Activated CD8-positive, alpha-beta memory T cell treated with anti-CD3 and anti-CD28 coated beads, Interleukin-2, amount 50 U/mL, for 4 hours (primary cell): ENCODE data around the gene DOCK8.
"Not testable (repeated sequence)": the region's sequence is repeated elsewhere in the genome, so short reads cannot be mapped to it uniquely, and the experiment has no call there.

Experiments
- DNase-seq: peaks from one replicate; pipeline ENCODE4 v3.0.0-alpha.2; 2020

DOCK8 gene

GRCh38 chr9:214648-215493 lies at the start of gene DOCK8:
Gene DOCK8, plus strand, starts transcription at chr9:214865. Its CDS starts 112 bp downstream, at chr9:214977.
- peak; percentile 59 for DNase-seq

GRCh38 chr9:169757-170156 lies 44.9 kb upstream of the DOCK8 start:
- not testable (repeated sequence) for DNase-seq

GRCh38 chr9:178140-178825 lies 36.4 kb upstream of the DOCK8 start:
- DNase-seq: not testable (repeated sequence)

- DNase-seq: peak; percentile 79
Measured at GRCh38 chr9:178970-179383, 35.7 kb upstream of the DOCK8 start, which contains the start of gene ZNG1A. Gene ZNG1A, minus strand, starts transcription at chr9:179056. Its CDS starts 87 bp downstream, at chr9:178969.

- DNase-seq: not testable (repeated sequence)
Measured at GRCh38 chr9:199601-200000, 15.1 kb upstream of the DOCK8 start.

GRCh38 chr9:206481-206880 lies 8.2 kb upstream of the DOCK8 start:
- DNase-seq: no peak

GRCh38 chr9:209143-209758 lies 5.4 kb upstream of the DOCK8 start:
- no peak for DNase-seq

GRCh38 chr9:211036-211435 lies 3.6 kb upstream of the DOCK8 start:
- no peak for DNase-seq

GRCh38 chr9:211557-211956 lies 3.1 kb upstream of the DOCK8 start:
- DNase-seq: no peak

- DNase-seq: no peak
Measured at GRCh38 chr9:212297-212696, 2.4 kb upstream of the DOCK8 start.

- DNase-seq: not testable (repeated sequence)
Measured at GRCh38 chr9:213901-214300, 764 bp upstream of the DOCK8 start.

GRCh38 chr9:214351-214647 lies 366 bp upstream of the DOCK8 start:
- no peak for DNase-seq

- DNase-seq: no peak
Measured at GRCh38 chr9:215631-216155, 1.0 kb downstream of the DOCK8 start.

GRCh38 chr9:216866-217265 lies 2.2 kb downstream of the DOCK8 start:
- DNase-seq: no peak

GRCh38 chr9:217950-218349 lies 3.3 kb downstream of the DOCK8 start:
- DNase-seq: no peak

GRCh38 chr9:219036-219435 lies 4.4 kb downstream of the DOCK8 start:
- DNase-seq: not testable (repeated sequence)

GRCh38 chr9:219670-220365 lies 5.2 kb downstream of the DOCK8 start:
- no peak for DNase-seq

- DNase-seq: no peak
Measured at GRCh38 chr9:221989-222776, 7.5 kb downstream of the DOCK8 start.

- no peak for DNase-seq
Measured at GRCh38 chr9:223152-223551, 8.5 kb downstream of the DOCK8 start.

GRCh38 chr9:224026-224425 lies 9.4 kb downstream of the DOCK8 start:
- no peak for DNase-seq

- no peak for DNase-seq
Measured at GRCh38 chr9:224582-225520, 10.2 kb downstream of the DOCK8 start.
